GM19463 (cell line): Measurements from ENCODE around the gene SRGAP1.
"Not testable (repeated sequence)": the region's sequence is repeated elsewhere in the genome, so short reads cannot be mapped to it uniquely, and the experiment has no call there.

Experiments
- ATAC-seq: cut with Tn5 transposase; IDR thresholded peaks from one replicate; pipeline ENCODE4 v1.9.1; 2021; ENCODE audit warnings: mild to moderate bottlenecking, moderate library complexity; ENCODE audit not compliant: unreplicated experiment

SRGAP1 gene

GRCh38 chr12:64145226-64145625 is 300.7 kb downstream of the SRGAP1 start:
- ATAC-seq, result no peak

DNA sequence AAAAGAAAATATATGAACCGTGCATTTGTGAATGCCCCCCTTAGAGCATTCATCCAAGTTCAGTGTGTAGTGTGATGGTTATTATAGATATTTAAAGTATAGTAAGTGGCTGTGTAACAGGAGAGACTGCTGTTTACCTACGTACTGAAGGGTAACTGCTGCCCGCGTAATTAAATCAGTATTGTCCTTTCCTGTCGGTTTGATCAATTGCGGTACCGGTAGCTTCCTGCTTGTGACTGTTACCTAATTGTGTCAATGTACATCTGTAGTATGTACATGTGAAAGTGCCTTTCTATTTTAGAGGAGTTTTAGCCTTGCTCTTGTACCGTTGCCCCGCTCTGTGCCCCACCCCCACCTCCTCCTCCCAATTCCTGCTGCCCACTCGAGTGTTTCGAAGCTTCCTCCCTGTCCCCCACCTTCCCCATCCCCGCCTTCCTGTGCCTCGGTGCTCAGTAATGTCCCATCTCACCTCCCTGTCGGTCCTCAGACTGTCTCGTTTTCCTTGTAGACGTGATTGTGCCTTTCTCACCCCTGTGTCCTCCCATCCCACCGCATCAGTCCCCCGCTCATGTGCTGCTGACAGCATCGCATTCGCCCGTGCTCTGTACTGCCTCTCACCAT is 302.6 kb downstream of the SRGAP1 start:
- ATAC-seq, result no peak

- no peak for ATAC-seq
Observed at GRCh38 chr12:64147875-64148274, 303.4 kb downstream of the SRGAP1 start.

- no peak for ATAC-seq
Observed at GRCh38 chr12:64154677-64155076, 310.2 kb downstream of the SRGAP1 start.

GRCh38 chr12:64157110-64157509 is 312.6 kb downstream of the SRGAP1 start:
- ATAC-seq, result no peak

DNA sequence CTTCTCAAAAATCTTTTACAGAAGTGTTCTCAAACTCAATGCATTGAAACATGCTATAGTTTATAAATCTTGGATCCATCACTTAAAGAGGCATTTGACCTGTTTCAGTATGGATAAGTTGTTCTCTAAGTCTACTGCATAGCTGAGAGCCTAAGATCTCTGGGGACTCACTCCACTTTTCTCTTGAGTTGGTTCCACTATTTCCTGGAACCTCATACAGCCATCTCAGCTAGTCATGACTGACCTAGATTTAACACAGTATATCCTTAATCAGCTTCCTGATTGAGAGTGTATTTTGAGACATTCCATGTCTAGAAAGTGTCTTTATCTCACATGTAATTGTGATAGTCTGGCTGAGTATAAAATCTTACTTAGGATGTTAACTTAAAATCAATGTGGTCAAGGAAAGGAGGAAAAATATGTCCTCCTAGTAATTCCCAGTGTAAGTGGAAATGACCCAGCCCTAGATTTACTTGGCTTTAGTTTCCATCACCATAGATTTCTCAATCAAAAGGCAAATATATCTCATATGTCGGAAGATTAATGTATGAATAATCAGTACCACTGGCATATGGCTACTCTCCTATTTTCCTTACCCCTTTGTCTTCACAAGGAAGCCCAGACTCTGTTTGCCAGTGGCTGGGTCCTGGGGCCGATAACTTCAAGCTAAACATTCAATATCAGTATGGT is 315.7 kb downstream of the SRGAP1 start:
- no peak for ATAC-seq

- no peak for ATAC-seq
Observed at GRCh38 chr12:64160711-64161060, 316.2 kb downstream of the SRGAP1 start.

DNA sequence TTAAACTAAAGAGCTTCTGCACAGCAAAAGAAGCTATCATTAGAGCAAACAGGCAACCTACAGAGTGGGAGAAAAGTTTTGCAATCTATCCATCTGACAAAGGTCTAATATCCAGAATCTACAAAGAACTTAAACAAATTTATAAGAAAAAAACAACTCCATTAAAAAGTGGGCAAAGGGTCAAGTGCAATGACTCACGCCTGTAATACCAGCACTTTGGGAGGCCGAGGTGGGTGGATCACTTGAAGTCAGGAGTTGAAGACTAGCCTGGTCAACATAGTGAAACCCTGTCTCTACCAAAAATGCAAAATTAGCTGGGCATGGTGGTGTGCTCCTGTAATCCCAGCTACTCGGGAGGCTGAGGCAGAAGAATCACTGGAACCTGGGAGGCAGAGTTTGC is 322.1 kb downstream of the SRGAP1 start:
- not testable (repeated sequence) for ATAC-seq

GRCh38 chr12:64167041-64167440 is 322.5 kb downstream of the SRGAP1 start:
- ATAC-seq, result not testable (repeated sequence)

GRCh38 chr12:64170024-64170423 is 325.5 kb downstream of the SRGAP1 start:
- ATAC-seq, result no peak

DNA sequence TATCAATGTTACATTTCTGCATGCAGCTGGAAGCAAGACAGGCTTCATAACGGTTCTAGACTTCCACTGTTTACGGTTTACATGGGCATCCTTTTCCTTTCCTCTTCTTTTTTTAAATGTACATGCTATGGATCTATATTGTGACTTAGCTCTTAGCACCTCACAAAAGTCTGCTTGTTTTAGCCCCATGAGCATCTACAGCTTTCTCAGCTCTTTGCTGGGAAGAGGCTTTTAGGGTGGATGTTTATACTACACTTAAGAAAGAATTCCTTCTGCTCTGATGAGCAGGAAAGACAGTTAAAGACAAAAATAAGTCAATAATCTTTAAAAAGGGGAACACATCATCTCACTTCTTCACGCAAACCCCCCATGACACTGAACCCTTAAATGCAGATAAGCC is 326.2 kb downstream of the SRGAP1 start:
- ATAC-seq, result no peak

- ATAC-seq, result no peak
Observed at GRCh38 chr12:64171715-64172114, 327.2 kb downstream of the SRGAP1 start.

GRCh38 chr12:64172143-64172970 is 327.9 kb downstream of the SRGAP1 start:
- no peak for ATAC-seq

- ATAC-seq, result no peak
Observed at GRCh38 chr12:64173456-64173855, 329.0 kb downstream of the SRGAP1 start.

DNA sequence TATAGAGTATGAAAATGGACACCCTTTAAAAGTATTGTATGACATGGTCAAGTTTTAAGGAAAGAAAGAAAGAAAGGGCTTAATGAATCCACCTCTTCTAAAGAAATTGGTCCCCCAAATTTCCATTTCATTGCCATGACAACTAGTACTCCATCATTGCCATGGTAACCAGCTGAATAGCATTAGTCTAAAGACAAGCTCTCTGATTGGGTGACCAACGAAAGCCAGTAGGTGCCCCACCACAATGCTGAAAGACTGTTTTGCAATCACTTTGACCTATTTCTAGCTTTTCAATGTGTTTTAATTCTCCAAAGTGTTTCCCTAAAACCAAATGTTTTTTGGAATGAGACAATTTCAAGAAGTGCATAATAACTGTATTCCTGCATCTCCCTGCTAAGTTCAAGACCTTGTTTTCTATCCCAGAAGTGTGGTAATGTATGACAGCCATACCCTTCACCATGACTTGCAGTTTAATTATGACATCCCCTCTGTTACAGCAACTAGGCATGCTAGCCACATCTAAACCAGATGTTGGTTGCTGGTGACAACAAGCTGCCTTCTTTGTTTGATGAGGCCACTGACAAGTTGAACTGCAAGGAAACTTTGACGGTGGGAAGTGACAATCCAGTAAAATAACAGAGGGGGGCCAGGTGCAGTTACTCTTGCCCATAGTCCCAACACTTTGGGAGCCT is 330.9 kb downstream of the SRGAP1 start:
- no peak for ATAC-seq

DNA sequence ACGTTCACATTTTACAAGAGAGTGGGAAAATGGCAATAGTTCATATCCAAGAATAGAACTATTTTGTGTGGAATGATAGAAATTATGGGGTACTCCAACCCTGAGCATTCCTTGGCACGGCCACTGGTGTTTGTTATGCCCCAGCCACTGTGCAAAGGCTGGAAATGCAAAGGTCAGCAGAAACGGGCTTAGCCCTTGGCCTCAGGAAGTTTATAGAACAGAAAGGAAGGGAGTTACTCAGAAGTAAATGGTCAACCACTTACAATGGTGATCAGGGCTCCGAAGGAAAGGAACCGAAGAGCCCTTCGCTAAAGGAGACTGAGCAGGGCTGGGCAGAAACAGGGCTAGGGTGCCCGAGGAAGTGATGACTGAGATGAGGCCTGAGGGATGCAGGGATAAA is 332.5 kb downstream of the SRGAP1 start:
- ATAC-seq, result no peak

GRCh38 chr12:64178122-64178521 is 333.6 kb downstream of the SRGAP1 start:
- no peak for ATAC-seq

GRCh38 chr12:64180951-64181350 is 336.5 kb downstream of the SRGAP1 start:
- ATAC-seq, result no peak

DNA sequence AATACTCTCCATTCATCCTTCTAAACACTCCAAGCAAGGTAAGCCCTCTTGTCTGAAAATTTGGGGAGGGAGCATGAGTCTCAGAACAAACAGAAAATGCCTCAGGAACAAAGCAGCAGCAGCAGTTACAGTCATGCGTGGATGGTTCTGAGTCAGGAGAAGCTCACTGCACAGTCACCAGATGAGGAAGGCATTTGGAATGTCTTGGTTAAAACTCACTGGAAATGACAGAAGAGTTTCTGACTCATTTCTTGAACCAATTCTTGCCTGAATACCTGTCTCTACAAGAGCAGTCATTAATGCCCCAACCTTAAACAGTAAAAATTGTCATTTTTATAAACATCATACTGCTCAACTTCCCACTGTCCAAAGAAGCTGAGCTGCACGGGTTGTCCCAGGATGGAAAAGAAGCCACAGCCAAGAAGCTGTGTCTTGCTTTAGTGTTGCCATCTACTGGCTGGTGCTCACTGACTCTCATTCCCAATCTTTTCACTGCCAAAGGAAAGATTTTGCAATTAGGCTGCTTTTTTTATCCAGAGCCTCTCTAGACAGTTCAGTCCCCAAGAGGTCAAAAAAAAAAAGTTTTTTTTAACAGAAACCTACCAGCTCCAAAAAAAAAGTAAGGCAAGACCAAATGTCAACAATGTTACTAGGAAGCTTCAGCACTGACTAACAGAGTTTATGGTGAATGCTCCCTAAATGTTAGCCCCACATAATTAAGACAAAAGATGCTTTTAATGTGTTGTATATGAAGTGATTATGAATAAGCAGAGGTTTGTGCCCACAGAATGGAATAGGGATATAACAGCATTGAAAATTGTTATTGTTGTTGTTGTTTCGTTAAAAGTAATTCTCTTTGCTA is 337.2 kb downstream of the SRGAP1 start:
- ATAC-seq, result no peak

DNA sequence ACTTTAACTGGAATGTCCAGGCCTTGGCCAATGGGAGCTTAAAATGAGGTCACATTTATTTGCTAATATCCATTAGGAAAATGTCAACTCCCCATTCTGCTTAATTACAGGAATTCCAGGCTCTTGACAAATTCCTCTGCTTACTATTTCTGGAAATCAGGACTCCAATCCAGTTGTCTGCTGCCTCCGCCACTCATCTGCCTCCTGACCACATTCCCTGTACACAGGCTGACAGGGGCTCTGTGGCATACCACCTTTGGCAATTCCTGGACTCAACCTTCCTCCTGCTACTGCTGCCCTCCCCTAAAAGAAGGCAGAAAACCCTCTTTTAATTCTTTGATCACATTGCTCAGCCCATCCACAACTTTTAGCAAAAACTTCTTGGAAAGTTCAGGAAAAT is 339.7 kb downstream of the SRGAP1 start:
- ATAC-seq, result no peak
